Heart left ventricle (tissue), 16 donors: ENCODE measurements around the gene MST1. TPM values are rescaled to one million over a fixed set of nuclear protein-coding genes. Genes with fewer than 3 reads are reported as not detected.

ENCODE experiments used
- ATAC-seq, 4 donors: fragments of 200-7000 bp; cut with Tn5 transposase; one replicate each; pipeline ENCODE4 v1.9.1; 2020 to 2022; ENCODE audit warnings: moderate library complexity in 4 of 4, mild to moderate bottlenecking in 3 of 4, moderate number of reproducible peaks in 1 of 4
- DNase-seq, 5 donors: peaks; one replicate each; pipeline ENCODE4 v3.0.0-alpha.2; 2020
- H3K27ac ChIP-seq, 12 donors: fragments of 200-600 bp; sonication (generic) in 4 of 12; one replicate each; pipeline versions ENCODE4 v1.5.0 to v1.8.0; 2016 to 2022; ENCODE audit warnings: mild to moderate bottlenecking in 2 of 12
- H3K27me3 ChIP-seq, 9 donors: fragments of 200-600 bp; sonication (generic) in 2 of 9; one replicate each; pipeline versions ENCODE4 v1.5.1 to v1.8.0; 2016 to 2022; ENCODE audit warnings: mild to moderate bottlenecking in 3 of 9
- H3K36me3 ChIP-seq, 9 donors: fragments of 200-600 bp; sonication (generic) in 2 of 9; one replicate each; pipeline versions ENCODE4 v1.5.0 to v1.8.0; 2018 to 2022; ENCODE audit warnings: mild to moderate bottlenecking in 2 of 9
- H3K4me1 ChIP-seq, 12 donors: fragments of 200-600 bp; sonication (generic) in 4 of 12; one replicate each; pipeline versions ENCODE4 v1.5.0 to v1.8.0; 2016 to 2022; ENCODE audit warnings: mild to moderate bottlenecking in 3 of 12
- H3K4me3 ChIP-seq, 12 donors: fragments of 200-600 bp; sonication (generic) in 4 of 12; one replicate each; pipeline versions ENCODE4 v1.5.0 to v1.8.0; 2017 to 2022; ENCODE audit warnings: mild to moderate bottlenecking in 9 of 12, moderate library complexity in 4 of 12
- H3K9me3 ChIP-seq, 12 donors: fragments of 200-600 bp; sonication (generic) in 4 of 12; one replicate each; pipeline versions ENCODE4 v1.5.0 to v1.8.0; 2016 to 2022; ENCODE audit warnings: mild to moderate bottlenecking in 1 of 12
- POLR2A ChIP-seq, 2 donors: fragments of 450-650 bp; IDR thresholded peaks; one replicate each; pipeline ENCODE4 v1.6.1; 2017; ENCODE audit warnings: antibody characterized with exemption in 2 of 2, mild to moderate bottlenecking in 2 of 2, moderate library complexity in 2 of 2
- WGBS, 4 donors: extraction: QIAGEN DNeasy Blood & Tissue Kit in 2 of 4; methylation state at CpG; one replicate each; pipeline versions ENCODE4 v1.1.5 to v1.1.7; 2013 to 2018; 5-methylcytosine and 5-hydroxymethylcytosine counted together
- intact Hi-C, 10 donors: fragments of 100-400 bp; cut with DNase I; formaldehyde crosslinking; loops; one replicate each; pipeline versions ENCODE4 v1.11.1 to v1.14.2; 2022
- polyA plus RNA-seq, 2 donors: library from polyadenylated mRNA; stranded (reverse); fragments of 200-250 nt; gene quantifications; one replicate each; pipeline ENCODE4 v1.2.3, GENCODE V29; 2013
- total RNA-seq, 9 donors: library from RNA; depleted of rRNA in 2 of 9; stranded (reverse); fragments of >200 nt in 2 of 9; fragmentation: NEBNext Ultra II Directional in 3 of 9; extraction: Animal tissue kit (Norgen Biotek cat#: 25700) in 3 of 9; gene quantifications; one replicate each; pipeline versions ENCODE4 v1.1.0 to v1.2.4, GENCODE V29; 2016 to 2023
- TF ChIP-seq, protein P1 (sequence below), 12 donors: fragments of 200-600 bp; sonication (generic) in 4 of 12; IDR thresholded peaks; one replicate each; pipeline versions ENCODE4 v1.5.0 to v1.8.0; 2018 to 2022; ENCODE audit warnings: antibody characterized with exemption in 12 of 12, mild to moderate bottlenecking in 5 of 12
- donor health status: ischemic (EF 13 %, LVEDD 7.1; RV severe dilation, severe dysfunction).
- donor health status: healthy with polysubstance abuse.
- donor health status: DM: no; HTN: yes; CAD: no.
- donor health status: DM: no; HTN: no; CAD: no.
- donor health status: ischemic (EF 25% LVEDD 6.9; RV normal size, moderate dysfunction).
- donor health status: ischemic (EF 25% LVEDD 5.7; RV mildly dilated, moderate dysfunction).
- donor health status: healthy.
- donor health status: DM: yes; HTN: yes; CAD: no.
- donor health status: ischemic (EF 35%, LVEDD 5.7; RV mildly dilated, moderate dysfunction).
- donor health status: nonischemic (EF 11% LVEDD 7.7; RV severe dilation, severe dysfunction).
- donor health status: DM: yes; HTN: yes; CAD: no.
- donor health status: PGD.
- donor health status: ischemic (EF 29% LVEDD 5.4; RV normal size, mild dysfunction).
- donor health status: nonischemic (EF 23%, LVEDD 6.1; RV moderate dilation, normal function).

Gene MST1
- total and polyA plus RNA-seq, 11 donors: 1.8 to 29.4 (median 3.2) TPM

- Histone ChIP-seq H3K4me1 (no peaks in the 10 kb centered on the region), H3K27me3 (no peaks in the 10 kb centered on the region), H3K27ac (no peak overlapping the region), H3K4me3 (no peak overlapping the region), H3K9me3 (no peaks in the 10 kb centered on the region), H3K36me3 (peaks cover 0 to 57% (median 33%) of the 10 kb centered on the region in 9 donors)
- no peak for DNase-seq
- ATAC-seq: no peak
- no peak for TF ChIP-seq POLR2A (IDR thresholded peaks at IDR 0.05)
- TF ChIP-seq, protein P1, sequence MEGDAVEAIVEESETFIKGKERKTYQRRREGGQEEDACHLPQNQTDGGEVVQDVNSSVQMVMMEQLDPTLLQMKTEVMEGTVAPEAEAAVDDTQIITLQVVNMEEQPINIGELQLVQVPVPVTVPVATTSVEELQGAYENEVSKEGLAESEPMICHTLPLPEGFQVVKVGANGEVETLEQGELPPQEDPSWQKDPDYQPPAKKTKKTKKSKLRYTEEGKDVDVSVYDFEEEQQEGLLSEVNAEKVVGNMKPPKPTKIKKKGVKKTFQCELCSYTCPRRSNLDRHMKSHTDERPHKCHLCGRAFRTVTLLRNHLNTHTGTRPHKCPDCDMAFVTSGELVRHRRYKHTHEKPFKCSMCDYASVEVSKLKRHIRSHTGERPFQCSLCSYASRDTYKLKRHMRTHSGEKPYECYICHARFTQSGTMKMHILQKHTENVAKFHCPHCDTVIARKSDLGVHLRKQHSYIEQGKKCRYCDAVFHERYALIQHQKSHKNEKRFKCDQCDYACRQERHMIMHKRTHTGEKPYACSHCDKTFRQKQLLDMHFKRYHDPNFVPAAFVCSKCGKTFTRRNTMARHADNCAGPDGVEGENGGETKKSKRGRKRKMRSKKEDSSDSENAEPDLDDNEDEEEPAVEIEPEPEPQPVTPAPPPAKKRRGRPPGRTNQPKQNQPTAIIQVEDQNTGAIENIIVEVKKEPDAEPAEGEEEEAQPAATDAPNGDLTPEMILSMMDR (IDR thresholded peaks at IDR 0.05): no peak
- intact Hi-C loops: loop anchor here in 6 of 10 donors (5.0 to 10.0 kb wide), 6 partner anchors 125 to 205 kb away; partner anchors contain the start of gene MST1R (in 2 of the 6)
- WGBS, 4 donors: 91 to 98% (median 96%) methylated on average over 8 of the region's 8 CpGs
Observed at GRCh38 chr3:49709852-49710251, 20.6 kb upstream of the MST1 start.

- 71 to 86% (median 78%) methylated on average over 4 of the region's 4 CpGs for WGBS, 4 donors
- TF ChIP-seq, protein P1 (IDR thresholded peaks at IDR 0.05): no peak
- TF ChIP-seq POLR2A (IDR thresholded peaks at IDR 0.05): no peak
- Histone ChIP-seq H3K27me3 (no peaks in the 10 kb centered on the region), H3K27ac (no peak overlapping the region), H3K9me3 (no peaks in the 10 kb centered on the region), H3K4me1 (peaks cover 0 to 4% (median 0%) of the 10 kb centered on the region in 12 donors), H3K36me3 (peaks cover 0 to 66% (median 37%) of the 10 kb centered on the region in 9 donors), H3K4me3 (no peak overlapping the region)
- DNase-seq (peak in 1 of 5 donors; percentile 4), ATAC-seq (no peak)
- intact Hi-C loops: loop anchor here in 4 of 10 donors (5.0 to 10.0 kb wide), 5 partner anchors 130 to 208 kb away; partner anchors contain the start of gene MST1R (in 1 of the 4)
Observed at GRCh38 chr3:49707113-49707480, 17.8 kb upstream of the MST1 start.

DNA sequence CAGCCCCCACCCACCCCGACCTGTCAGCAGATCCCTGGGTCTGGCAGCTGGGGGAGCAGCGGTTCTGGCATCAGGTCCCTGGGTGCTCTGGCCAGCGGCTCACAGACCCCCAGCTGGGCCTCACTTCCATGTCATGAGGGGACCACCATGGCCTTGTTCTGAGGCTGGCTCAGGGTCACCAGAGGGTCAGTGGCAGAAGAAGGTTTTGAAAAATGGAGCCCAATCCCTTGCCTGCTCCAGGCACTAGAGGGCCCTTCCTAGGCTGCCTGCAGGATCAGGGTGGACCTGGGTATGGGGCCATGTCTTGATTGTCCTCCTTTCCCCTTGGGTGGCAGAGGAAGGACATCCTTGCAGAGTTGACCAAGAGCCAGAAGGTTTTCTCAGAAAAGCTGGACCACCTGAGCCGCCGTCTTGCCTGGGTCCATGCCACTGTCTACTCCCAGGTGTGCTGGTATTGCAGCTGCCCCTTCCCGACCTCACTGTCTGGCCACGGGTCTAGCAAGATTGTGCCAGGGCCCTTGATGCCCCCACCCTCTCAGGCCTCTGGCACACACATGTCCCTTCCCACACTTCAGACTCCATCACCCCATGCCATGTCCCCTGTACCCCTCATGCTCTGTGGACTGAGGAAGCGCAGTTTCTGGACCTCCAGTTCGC is 17.3 kb upstream of the MST1 start:
- WGBS, 4 donors: 80 to 93% (median 85%) methylated on average over 6 to 9 of the region's 9 CpGs
- peak in 2 of 5 donors; percentile 20 to 49 for DNase-seq
- peaks cover 0 to 68% (median 39%) of the 10 kb centered on the region in 9 donors for H3K36me3 ChIP-seq

More for the DNA sequence above, 17.3 kb upstream of the MST1 start:
- no peak for TF ChIP-seq POLR2A (IDR thresholded peaks at IDR 0.05)
- TF ChIP-seq, protein P1 (IDR thresholded peaks at IDR 0.05): no peak
- no peak overlapping the region for H3K4me3 ChIP-seq
- peaks cover 0 to 4% (median 0%) of the 10 kb centered on the region in 12 donors for H3K4me1 ChIP-seq
- intact Hi-C loops: loop anchor here in 4 of 10 donors (5.0 to 10.0 kb wide), 5 partner anchors 131 to 208 kb away; partner anchors contain the start of gene MST1R (in 1 of the 4)
- no peak for ATAC-seq
- no peak overlapping the region for H3K27ac ChIP-seq
- no peaks in the 10 kb centered on the region for H3K27me3 ChIP-seq
- no peaks in the 10 kb centered on the region for H3K9me3 ChIP-seq
